ENCODE data around the gene DNASE2. TPM values are rescaled to one million over a fixed set of nuclear protein-coding genes. Genes with fewer than 3 reads are reported as not detected.

DNASE2 gene
- total and polyA plus RNA-seq, 2 of the 8 experiments (the other 6 are each of a cell fraction or from before 2014, with no cell fraction given), result 33.2 to 48.2 TPM

DNA sequence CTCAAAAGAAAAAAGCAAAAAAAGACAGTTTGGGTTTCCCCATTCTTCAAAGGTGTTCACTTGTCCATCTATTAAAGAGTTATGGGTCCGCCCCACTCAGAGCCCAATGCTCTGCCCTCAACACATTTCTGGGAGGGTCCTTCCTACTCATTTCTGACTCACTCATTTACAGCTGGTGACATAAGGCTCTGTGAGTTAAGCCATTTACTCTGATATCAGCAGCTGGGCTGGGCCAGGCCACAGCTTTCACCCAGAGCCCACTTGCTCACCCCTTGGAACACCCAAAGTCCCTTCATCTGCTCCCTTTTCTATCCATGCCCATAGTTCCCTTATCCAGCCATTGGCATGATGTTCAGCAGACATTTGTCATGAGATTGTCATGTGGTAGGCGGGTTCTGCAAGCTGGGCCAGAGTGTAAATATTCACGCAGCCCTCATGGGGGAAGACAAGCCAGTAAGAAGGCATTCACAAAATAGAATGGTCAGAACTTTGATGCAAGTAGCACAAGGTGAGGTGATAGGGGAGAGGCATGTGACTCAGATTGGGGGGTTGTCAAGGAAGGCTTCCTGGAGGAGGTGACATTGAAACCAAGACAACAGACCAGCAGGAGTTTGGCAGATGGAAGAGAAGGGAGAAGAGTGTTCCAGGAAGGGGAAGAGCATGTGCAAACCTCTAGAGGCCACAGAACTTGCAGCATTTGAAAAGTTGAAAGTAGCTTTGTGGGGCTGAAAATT lies 37.1 kb downstream of the DNASE2 start (continued):
- TF ChIP-seq POU5F1 (IDR thresholded peaks at IDR 0.05; ENCODE audit: low read depth, low read length) (no peak), NANOG (IDR thresholded peaks at IDR 0.05; ENCODE audit: insufficient read depth, low read depth, low read length, poor library complexity, severe bottlenecking) (no peak), EZH2 (IDR thresholded peaks at IDR 0.05; ENCODE audit: low read depth, low read length, severe bottlenecking) (no peak), TBP (IDR thresholded peaks at IDR 0.05; ENCODE audit: low read depth, low read length) (no peak), CHD1 (IDR thresholded peaks at IDR 0.05; ENCODE audit: low read depth, low read length) (no peak), RFX5 (IDR thresholded peaks at IDR 0.05; ENCODE audit: borderline replicate concordance, low read depth, low read length) (no peak), MAFK (IDR thresholded peaks at IDR 0.05; ENCODE audit: low read depth, low read length) (no peak), JUND (IDR thresholded peaks at IDR 0.05; ENCODE audit: low read length) (no peak)

Data from H1 (cell line).